Measurements from ENCODE around the gene SLC12A5.

Gene SLC12A5

GRCh38 chr20:46027245-46027853, 1.7 kb upstream of the SLC12A5 start:
- CTCF ChIA-PET: interaction anchor here (0.7 to 6.1 kb wide), 3 partner anchors 11 to 122 kb away, joined by 3 to 43 read pairs (median 3); no protein-coding TSS in a partner anchor
- Histone ChIP-seq H3K36me3 (ENCODE audit: control insufficient read depth in 2 of 2, insufficient read depth in 1 of 2, low read length in 2 of 2) (no peaks in the 10 kb centered on the region), H3K9me3 (ENCODE audit: control insufficient read depth, insufficient read depth, low read depth, low read length) (no peaks in the 10 kb centered on the region), H3K27ac (ENCODE audit: extremely low read depth, low read depth, low read length) (no peak overlapping the region), H3K4me1 (ENCODE audit: control insufficient read depth, insufficient read depth, low read length) (no peaks in the 10 kb centered on the region), H3K4me3 (ENCODE audit: low read depth, low read length) (no peak overlapping the region)
- POLR2A ChIA-PET: no interaction called here
- peak; percentile 96 for TF ChIP-seq REST (tag by site-specific recombination; IDR thresholded peaks at IDR 0.05)
- TF ChIP-seq ZNF426 (tag by site-specific recombination; IDR thresholded peaks at IDR 0.05): no peak

DNA sequence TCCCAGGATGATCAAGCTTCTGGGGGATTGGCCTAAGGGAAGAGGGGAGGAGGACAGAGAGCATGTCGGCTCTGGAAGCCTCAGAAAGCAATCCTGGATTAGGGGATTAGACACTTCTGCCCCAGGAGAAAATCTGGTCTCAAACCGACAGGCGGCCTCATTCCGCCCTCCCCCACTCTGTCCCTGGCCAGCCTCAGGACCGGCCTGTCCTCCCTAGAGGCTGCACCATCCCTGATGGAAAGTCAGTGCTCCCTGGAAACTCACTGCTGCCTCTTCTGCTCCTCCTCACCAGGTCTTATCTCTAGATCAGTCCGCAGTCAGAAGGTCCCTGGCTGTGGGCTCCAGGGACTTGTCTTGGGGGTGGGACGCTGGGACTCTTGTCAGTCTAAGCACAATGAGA, 905 bp upstream of the SLC12A5 start:
- H3K4me1 ChIP-seq (ENCODE audit: control insufficient read depth, insufficient read depth, low read length): no peaks in the 10 kb centered on the region
- no peak overlapping the region for H3K27ac ChIP-seq (ENCODE audit: extremely low read depth, low read depth, low read length)
- CTCF ChIA-PET: interaction anchor here (6.1 kb wide), 1 partner anchor 14 kb away, joined by 43 read pairs; no protein-coding TSS in a partner anchor
- H3K9me3 ChIP-seq (ENCODE audit: control insufficient read depth, insufficient read depth, low read depth, low read length): no peaks in the 10 kb centered on the region
- no peaks in the 10 kb centered on the region for H3K36me3 ChIP-seq (ENCODE audit: control insufficient read depth in 2 of 2, insufficient read depth in 1 of 2, low read length in 2 of 2)
- TF ChIP-seq ZNF274 (IDR thresholded peaks at IDR 0.05; ENCODE audit: low read length) (no peak), ZNF274 (tag by site-specific recombination; IDR thresholded peaks at IDR 0.05; ENCODE audit: borderline replicate concordance) (no peak), ZNF175 (tag by site-specific recombination; IDR thresholded peaks at IDR 0.05) (no peak), ZNF202 (tag by site-specific recombination; IDR thresholded peaks at IDR 0.05; ENCODE audit: borderline replicate concordance) (no peak), GFI1B (tag by site-specific recombination; IDR thresholded peaks at IDR 0.05) (no peak), ZBTB6 (tag by site-specific recombination; IDR thresholded peaks at IDR 0.05) (no peak), KLF10 (tag by site-specific recombination; IDR thresholded peaks at IDR 0.05) (no peak), ZNF621 (tag by site-specific recombination; IDR thresholded peaks at IDR 0.05) (no peak), ZBTB20 (tag by site-specific recombination; IDR thresholded peaks at IDR 0.05) (no peak), ZEB2 (tag by site-specific recombination; IDR thresholded peaks at IDR 0.05) (no peak), KLF8 (tag by site-specific recombination; IDR thresholded peaks at IDR 0.05) (no peak), ZBTB17 (tag by site-specific recombination; IDR thresholded peaks at IDR 0.05) (no peak), ZNF302 (tag by site-specific recombination; IDR thresholded peaks at IDR 0.05; ENCODE audit: low read depth) (no peak), ZFP37 (tag by site-specific recombination; IDR thresholded peaks at IDR 0.05) (no peak), ZSCAN30 (tag by site-specific recombination; IDR thresholded peaks at IDR 0.05) (no peak), ZNF776 (tag by site-specific recombination; IDR thresholded peaks at IDR 0.05; ENCODE audit: borderline replicate concordance) (no peak), ZNF514 (tag by site-specific recombination; IDR thresholded peaks at IDR 0.05) (no peak)
- TF ChIP-seq, protein P1, sequence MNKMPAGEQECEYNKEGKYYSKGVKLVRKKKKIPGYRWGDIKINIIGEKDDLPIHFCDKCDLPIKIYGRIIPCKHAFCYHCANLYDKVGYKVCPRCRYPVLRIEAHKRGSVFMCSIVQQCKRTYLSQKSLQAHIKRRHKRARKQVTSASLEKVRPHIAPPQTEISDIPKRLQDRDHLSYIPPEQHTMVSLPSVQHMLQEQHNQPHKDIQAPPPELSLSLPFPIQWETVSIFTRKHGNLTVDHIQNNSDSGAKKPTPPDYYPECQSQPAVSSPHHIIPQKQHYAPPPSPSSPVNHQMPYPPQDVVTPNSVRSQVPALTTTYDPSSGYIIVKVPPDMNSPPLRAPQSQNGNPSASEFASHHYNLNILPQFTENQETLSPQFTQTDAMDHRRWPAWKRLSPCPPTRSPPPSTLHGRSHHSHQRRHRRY (tag by site-specific recombination; IDR thresholded peaks at IDR 0.05): no peak
- TF ChIP-seq, protein P2, sequence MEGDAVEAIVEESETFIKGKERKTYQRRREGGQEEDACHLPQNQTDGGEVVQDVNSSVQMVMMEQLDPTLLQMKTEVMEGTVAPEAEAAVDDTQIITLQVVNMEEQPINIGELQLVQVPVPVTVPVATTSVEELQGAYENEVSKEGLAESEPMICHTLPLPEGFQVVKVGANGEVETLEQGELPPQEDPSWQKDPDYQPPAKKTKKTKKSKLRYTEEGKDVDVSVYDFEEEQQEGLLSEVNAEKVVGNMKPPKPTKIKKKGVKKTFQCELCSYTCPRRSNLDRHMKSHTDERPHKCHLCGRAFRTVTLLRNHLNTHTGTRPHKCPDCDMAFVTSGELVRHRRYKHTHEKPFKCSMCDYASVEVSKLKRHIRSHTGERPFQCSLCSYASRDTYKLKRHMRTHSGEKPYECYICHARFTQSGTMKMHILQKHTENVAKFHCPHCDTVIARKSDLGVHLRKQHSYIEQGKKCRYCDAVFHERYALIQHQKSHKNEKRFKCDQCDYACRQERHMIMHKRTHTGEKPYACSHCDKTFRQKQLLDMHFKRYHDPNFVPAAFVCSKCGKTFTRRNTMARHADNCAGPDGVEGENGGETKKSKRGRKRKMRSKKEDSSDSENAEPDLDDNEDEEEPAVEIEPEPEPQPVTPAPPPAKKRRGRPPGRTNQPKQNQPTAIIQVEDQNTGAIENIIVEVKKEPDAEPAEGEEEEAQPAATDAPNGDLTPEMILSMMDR (tag by site-specific recombination; IDR thresholded peaks at IDR 0.05): no peak
- TF ChIP-seq, protein P3, sequence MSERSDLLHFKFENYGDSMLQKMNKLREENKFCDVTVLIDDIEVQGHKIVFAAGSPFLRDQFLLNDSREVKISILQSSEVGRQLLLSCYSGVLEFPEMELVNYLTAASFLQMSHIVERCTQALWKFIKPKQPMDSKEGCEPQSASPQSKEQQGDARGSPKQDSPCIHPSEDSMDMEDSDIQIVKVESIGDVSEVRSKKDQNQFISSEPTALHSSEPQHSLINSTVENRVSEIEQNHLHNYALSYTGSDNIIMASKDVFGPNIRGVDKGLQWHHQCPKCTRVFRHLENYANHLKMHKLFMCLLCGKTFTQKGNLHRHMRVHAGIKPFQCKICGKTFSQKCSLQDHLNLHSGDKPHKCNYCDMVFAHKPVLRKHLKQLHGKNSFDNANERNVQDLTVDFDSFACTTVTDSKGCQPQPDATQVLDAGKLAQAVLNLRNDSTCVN (tag by site-specific recombination; optimal IDR thresholded peaks at IDR 0.05): no peak
- H3K4me3 ChIP-seq (ENCODE audit: low read depth, low read length): no peak overlapping the region
- POLR2A ChIA-PET: no interaction called here
